HG03354 (cell line): Measurements from ENCODE around the gene ZBTB38.
A peak's percentile ranks its signal among the peaks of the same experiment; 100 is the strongest.

ENCODE experiments used
- ATAC-seq: cut with Tn5 transposase; IDR thresholded peaks from one replicate; pipeline ENCODE4 v1.9.1; 2021; ENCODE audit warnings: mild to moderate bottlenecking; ENCODE audit not compliant: unreplicated experiment, poor library complexity, severe bottlenecking

Gene ZBTB38, protein sequence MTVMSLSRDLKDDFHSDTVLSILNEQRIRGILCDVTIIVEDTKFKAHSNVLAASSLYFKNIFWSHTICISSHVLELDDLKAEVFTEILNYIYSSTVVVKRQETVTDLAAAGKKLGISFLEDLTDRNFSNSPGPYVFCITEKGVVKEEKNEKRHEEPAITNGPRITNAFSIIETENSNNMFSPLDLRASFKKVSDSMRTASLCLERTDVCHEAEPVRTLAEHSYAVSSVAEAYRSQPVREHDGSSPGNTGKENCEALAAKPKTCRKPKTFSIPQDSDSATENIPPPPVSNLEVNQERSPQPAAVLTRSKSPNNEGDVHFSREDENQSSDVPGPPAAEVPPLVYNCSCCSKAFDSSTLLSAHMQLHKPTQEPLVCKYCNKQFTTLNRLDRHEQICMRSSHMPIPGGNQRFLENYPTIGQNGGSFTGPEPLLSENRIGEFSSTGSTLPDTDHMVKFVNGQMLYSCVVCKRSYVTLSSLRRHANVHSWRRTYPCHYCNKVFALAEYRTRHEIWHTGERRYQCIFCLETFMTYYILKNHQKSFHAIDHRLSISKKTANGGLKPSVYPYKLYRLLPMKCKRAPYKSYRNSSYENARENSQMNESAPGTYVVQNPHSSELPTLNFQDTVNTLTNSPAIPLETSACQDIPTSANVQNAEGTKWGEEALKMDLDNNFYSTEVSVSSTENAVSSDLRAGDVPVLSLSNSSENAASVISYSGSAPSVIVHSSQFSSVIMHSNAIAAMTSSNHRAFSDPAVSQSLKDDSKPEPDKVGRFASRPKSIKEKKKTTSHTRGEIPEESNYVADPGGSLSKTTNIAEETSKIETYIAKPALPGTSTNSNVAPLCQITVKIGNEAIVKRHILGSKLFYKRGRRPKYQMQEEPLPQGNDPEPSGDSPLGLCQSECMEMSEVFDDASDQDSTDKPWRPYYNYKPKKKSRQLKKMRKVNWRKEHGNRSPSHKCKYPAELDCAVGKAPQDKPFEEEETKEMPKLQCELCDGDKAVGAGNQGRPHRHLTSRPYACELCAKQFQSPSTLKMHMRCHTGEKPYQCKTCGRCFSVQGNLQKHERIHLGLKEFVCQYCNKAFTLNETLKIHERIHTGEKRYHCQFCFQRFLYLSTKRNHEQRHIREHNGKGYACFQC (N-terminal part only)

DNA sequence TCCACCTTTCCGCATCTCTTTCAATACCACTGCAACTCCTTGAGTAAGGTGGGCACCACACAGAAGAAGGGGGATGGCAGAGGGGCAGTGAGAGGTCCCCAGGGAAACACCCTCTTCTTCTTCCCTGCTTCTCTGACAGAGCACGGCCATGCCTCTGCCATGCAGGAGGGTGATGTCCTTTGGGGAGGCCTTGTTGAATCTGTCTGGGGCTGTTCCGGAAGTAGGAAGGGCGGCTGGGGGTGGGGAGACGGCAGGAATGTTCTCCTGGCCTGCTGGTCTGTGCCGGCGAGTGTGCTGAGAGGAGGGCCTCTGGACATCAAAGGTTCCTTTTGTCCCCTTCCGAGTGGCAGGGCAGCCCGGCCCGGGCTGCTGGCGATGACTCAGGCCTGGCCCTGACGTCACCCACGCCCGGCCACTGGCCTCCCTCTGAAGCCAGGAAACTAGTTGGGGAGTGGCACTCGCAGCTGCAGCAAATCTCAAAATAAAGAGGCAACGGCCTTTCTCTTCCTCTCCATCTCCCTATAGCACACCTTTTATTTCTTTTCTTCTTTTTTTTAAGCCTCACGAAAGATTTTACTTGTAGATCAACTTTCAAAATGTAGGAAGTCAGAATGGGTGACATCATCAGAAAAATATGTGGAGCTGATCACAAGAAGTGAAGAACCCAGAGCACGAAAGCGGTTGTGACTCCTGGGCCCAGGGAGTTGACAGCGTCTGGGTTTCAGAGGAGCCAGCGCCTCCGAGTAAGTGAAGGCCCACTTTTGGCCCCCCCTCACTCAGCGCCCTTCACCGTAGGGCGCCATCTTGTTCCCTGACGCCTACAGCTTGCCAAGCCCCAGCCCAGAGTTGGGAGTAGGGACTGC is at the start of gene ZBTB38:
TSS of gene ZBTB38 (plus strand) at position 443 of the 863 bp plus-strand sequence. CDS start 73,885 bp downstream, outside the sequence.
- ATAC-seq: no peak

DNA sequence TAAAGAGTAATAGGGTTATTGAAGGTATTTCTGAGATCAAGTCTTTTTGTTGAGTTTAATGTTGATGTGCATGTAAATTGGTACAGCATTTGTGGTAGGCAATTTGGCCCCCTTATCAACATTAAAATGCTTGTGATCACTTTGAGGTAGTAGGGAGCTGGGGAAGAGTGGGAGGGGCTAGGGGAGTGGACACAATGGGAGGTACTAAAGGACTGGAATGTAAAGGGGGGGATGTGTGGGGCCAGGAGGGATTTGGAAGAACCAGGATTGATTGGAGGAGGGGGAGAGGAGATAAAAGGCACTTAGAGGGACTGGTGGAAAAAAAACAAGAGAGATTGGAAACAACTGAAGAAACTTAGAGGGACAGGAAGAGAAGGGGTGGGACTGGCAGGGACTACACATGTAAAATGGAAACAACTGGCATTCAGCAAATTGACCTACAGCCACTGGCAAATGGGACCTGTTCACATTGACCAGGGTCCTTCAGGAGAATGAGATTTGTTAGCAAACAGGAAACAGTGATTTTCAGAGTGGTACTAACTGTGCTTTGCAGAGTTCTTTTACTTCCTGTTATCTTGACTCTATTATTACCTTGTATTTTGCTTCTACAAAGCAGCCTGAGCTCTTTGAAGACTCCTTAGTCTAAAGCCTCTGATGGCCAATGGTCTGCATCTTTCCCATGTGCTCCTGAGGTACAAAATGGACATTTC is 47.8 kb upstream of the ZBTB38 start:
- no peak for ATAC-seq

DNA sequence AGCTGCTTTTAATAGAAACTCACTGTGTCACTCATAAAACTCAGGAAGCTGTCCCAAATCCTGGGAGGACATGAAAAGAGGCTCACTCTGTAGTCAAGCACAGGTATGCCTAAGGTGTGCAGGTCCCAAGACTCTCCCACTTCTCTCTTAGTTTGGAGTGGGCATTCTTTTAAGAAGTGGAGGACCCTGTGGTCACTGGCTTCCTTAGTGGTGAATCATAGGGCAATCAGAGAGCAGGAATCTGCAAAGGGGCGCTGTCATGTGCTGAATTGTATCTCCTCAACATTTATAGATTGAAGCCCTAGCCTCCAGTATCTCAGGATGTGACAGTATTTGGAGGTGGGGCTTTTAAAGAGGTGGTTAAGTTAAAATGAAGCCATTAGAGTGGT is 47.2 kb upstream of the ZBTB38 start:
- no peak for ATAC-seq

DNA sequence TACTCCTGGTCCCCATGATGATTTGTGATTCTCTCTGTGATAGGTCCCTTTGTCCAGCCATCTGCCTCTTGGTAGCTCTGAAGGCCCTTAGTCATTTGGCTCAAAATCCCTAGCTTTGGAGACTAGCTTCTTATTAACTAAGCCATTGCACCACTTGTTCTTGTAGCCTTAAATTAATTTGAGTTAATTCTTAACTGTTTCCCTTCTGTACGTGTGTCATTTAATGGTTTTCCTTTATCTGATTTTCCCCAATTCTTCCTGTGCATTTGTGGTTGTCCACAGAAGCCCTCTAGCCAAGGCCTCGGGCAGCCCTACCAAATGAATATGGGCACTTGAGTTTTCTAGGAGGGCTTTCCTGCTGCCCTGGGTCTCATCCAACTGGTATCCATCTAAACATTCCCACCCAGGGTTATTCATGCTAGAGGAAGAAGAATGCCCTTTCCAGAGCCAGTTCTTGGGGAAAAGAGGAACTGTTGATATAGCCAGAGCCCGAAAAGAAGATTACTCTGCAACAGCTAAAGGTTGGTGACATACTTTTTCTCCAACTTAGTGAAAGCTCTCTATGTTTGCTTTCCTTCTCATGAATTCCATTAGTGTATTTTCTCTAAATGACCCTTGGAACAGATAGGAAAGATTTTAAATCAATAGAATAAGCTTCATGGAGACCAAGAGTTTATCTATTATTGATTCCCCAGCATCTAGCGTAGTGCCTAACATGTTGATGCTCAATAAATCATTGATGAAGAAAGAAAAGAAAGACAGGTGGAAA is 44.2 kb upstream of the ZBTB38 start:
- no peak for ATAC-seq

DNA sequence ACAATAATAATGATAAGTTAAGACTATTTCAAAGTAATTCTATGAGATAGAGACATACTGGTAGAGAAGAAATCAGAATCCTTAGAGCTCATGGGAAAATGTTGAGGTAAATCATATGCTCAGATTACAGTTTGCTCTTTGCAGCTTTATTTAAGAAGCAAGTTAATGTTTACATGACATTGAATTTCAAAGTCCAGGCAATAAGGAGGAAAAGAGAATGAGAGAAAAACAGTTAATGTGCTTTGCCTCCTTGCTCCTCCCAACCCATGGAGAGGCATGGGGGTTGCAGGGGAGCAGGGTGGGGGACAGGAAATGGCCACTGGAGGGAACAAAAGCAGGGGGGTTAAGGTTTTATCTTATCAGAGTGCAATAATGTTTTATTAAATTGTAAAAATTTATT is 42.2 kb upstream of the ZBTB38 start:
- no peak for ATAC-seq

DNA sequence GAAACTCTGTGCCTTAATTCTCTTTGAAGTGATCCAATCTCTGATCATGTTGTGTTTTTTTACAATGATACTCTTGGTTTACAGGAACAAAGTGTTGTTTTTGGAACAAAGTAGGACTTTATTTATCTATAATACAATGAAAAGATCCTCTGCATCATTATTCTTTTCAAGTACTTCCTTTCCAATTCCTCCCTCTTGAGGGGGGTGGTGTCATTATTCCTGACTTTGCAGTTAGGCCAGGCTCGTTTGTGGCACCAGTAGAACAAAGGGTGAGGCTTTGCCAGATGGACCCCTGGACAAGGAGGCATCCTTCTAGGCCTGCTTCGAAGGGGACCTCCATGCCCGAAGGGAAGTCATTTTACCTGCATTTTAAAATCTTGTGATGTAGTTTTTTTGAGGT is 41.7 kb upstream of the ZBTB38 start:
- no peak for ATAC-seq

DNA sequence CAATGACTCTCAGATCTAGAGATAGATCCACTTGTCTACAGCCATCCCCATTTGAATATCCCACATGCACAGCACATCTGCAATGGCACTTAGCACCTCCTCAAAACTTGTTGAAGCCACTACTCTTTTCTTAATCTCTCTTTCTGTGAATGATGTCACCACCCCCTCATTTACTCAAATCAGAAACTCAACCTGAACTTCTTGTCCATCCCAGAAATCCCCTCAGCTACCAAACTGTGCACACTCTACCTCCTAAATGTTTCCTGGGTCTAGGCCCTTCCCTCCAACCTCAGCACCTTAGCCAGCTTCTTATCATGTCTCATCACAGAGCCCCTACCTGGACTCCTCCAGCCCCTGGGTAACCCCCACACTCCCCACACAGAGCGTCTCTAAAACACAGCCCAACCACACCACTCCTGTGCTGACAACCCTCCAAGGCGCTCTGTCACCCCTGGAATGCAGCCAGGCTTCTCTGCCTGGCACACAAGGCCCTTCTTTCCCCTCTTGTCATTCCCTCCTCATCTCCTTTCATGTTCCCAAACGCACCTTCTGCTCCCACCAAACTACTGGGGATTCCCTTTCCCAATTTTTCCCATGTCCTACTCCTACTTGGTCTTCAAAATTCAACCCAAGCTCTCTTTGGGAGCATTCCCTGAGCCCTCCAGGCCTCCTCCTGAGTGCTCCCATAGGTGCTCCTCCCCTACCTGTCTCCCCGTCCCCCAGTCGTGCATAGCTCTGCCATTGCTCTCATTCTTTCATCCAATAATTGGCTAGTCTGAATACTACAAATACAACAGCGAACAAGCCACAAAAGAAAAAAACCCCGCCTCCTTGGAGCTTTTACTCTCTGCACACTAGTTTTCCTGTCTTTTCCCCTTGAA is 39.8 kb upstream of the ZBTB38 start:
- peak; percentile 39 for ATAC-seq

DNA sequence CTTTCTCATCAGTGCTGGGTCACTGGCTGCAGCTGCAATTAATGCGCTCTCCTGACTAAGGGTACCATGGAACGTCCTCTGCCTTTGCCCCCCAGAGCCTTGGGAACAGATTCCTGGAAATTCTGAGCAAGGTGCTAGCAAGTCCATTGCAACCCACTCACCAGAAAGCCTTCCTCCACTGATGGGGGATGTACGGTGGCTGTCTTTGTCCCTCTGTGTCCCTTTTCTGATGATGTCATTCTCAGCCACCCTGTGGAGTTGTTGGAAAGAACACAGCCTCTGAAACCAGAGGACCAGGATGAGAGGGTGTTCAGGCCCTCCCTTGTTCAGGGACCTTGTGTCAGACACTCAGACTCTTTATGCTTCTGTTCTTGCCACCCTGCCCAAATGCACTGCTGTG is 38.1 kb upstream of the ZBTB38 start:
- ATAC-seq: no peak

DNA sequence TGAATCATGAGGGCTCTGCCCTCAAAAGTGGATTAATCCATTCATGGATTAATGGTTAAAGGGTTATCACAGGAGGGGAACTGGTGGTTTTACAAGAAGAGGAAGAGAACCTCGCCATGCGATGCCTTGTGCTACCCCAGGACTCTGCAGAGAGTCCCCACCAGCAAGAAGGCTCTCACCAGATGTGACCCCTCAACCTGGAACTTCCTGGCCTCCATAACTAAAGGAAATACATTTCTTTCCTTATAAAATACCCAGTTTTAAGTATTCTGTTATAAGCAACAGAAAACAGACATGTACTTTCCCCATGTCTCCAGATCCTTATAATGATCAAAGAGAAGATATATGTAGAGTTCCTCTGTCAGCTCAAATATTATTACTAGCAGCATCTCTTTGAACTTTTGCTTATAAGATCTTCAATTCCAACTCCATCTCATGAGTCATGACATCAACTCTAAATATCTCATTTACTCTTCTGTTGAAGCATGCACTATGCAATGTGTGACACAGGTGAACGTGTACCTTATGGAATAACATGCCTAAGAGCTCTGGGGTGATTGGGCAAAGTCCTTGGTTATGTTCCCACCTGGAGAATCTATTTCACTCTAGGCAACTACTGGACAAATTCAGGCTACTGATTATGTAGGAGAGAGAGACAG is 37.5 kb upstream of the ZBTB38 start:
- no peak for ATAC-seq

DNA sequence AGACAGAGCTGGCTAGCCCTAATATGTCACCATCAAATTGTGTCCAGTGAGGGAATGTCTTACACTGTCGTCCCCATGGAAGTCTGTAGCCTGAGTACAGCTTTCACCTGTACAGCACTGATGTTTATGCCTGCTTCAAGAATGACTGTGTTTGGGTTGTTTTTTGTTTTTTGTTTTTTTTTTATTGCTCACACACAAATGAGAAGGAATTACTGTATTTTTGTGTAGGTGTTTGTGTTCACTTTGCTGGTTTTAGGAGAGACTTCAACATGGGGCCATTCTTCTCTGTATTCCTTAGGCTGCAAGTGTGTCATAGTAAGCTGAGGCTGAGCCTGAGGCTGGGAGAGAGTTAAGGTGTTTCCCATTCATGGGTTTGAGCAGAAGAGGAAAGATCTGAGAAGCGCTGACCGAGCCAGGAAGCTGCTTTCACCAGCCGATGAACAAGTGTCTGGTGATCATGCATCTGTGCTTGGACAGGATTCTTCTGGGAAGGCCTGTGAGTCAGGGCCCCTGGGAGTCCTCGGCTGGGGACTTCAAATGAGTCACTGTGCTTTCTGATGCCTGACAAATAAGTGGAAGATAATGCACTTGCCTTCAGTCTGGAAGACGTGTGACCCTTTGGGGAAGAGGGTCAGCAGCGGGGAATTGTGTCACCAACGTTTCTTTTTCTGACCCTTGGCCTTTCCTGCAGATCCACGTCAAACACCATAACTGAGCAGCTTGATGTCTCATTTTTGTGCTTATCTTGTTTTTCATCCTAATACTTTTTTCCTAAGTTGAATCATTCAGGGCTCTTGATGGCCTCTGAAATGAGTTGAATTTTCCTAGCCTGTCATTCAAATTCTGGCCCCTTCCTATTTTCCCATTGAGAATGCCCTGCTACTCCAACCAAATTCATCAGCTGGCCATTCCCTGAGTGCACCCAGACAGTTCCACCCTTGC is 36.7 kb upstream of the ZBTB38 start:
- no peak for ATAC-seq

DNA sequence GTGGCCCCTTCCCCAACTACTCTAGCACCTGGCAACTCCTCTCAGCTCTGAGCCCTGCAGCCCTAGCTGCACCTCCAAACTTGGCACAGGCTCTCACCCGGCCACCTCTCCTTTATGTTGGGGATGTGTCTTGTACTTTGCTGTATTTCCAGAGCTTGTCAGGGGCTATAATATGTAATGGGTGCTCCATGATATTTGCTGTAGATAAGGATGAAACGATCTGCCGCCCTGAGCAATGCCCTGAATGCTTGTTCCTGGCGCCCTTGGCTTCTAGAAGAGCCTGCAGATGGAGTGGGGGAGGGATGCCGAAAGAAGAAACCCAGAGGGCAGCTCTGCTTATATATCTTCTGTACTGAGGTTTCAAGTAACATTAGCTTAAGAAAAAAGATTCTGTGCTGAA is 35.9 kb upstream of the ZBTB38 start:
- ATAC-seq: no peak

DNA sequence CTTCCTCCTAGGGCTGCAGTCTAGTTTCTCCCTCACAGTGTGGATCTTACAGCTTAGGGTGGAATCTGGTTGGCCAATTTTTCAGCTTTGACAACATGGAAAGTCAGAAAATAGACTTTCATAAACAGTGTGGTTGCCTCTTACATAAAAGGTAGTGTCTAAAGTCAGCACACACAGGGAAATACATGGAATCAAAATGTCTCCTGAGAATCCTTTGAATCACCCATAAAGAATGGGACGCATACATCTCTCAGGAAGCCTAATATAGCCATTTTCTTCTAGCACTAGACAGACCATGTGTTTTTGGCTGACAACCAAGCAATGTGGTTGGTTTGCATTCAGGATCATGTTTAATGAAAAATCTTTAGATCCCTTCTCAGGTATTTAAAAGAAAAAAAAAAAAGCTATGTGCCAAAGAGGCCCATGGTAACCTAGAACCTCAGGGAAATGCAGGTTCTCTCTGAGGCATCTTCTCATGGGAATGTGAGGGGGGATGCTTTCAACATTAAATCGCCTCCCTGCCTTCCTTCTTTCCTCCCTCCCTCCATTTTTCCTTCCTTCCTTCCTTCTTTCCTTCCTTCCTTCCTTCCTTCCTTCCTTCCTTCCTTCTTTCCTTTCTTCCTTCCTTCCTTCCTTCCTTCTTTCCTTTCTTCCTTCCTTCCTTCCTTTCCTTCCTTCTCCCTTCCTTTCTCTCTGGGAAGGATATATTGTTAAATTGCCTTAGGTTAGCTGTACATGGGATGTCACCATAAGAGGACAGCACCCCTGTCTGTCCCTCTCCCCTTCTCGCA is 34.3 kb upstream of the ZBTB38 start:
- no peak for ATAC-seq

DNA sequence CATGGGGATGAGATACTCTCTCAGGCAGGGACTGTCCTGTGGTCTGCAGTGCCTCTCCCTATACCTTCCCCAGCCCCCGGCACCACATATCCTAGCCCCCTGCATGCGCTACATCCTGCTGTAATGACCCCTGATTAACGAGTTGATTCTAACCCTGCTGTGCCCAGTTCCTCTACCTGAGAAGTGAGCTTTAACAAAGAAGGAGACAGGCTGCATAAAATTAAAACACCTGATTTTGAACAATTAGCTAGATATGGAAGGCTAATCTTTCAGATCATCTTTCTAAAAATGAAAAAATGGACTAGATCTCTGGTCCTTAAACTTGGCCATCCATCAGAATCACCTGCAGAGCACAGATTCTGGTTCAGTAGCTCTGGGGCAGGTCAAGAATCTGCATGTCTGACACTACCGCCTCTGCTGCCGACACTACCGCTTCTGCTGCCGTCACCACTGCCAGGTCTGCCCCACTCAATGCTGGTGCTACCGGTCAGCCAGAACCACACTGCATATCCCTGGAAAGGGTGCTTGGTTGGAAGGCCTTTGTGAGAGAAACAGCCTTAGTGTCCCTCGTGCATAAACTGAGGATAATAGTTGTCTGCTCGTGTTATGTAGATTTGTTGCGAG is 33.6 kb upstream of the ZBTB38 start:
- ATAC-seq: no peak

DNA sequence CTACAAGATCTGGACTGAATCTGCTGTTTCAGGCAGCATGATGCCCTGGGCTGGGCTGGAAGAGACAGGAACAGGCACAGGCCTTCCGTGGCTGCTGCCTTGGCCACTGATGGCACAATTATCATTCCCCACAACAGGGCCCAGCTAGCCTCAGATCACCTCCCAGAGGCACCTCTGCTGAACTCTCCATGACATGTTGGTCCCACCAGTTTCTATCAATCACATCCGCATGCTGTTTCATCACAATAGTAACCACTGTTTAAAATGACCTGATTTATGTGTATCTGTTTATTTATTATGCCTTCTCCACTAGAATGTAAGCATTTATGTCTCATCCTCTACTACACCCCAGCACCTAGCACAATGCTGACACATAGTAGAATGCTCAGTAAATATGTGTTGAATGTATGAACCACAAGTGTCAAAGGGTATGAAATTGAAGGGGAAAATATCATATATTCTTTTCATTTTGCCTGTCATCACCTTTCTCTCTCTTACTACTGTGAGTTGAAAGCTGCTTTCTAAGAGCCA is 32.7 kb upstream of the ZBTB38 start:
- ATAC-seq: no peak
